Ecto neural progenitor cell (in vitro differentiated cells): Measurements from ENCODE around the gene IGSF21.

Experiments
- DNase-seq: peaks from one replicate; pipeline ENCODE4 v3.0.0-alpha.2; 2018; ENCODE audit warnings: low spot score

Gene IGSF21

DNA sequence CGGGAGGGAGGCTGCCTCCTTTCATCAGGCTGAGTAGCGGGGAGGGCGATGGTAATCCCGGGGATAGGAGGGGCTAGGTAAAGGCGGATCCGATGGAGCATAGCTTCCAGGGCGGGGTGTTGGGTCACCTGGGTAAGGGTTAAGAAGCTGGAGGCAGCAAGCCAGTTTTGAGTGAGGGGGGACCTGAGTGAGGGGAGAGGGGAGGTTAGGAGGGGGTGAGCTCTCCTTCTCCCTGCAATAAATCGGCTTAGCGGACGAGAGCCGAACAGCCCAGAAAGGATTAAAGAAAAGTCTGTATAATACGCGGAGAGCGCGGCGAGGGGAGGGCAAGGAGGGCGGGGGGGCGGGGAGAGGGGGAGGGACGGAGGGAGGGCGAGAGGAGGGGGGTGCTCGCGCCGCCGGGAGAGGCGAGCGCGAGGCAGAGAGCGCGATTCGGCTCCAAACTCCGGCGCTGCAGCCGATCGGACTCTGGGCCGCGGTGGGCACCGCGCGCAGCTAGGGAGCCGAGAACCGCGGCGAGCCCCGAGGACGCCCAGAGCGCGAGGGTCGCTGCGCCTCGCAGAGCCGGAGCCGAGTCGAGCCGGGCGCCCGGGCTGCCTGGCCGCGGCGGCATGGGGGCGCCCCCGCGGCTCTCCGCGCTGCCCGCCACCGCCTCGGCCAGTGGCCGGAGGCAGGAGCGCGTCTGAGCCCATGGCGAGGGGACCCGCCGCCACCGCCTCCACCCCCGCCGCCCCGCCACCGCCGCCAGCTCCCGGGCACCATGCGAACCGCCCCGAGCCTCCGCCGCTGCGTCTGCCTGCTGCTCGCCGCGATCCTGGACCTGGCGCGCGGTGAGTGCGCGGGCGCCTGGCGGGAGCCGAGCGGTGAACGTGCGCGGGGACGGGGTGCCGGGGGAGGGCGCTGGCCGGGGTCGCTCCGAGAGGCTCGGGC lies at the start of gene IGSF21:
IGSF21 (plus strand) TSS at position 430 of the 930 bp plus-strand sequence; CDS start at position 761, 331 bp downstream.
- peak; percentile 78 for DNase-seq

DNA sequence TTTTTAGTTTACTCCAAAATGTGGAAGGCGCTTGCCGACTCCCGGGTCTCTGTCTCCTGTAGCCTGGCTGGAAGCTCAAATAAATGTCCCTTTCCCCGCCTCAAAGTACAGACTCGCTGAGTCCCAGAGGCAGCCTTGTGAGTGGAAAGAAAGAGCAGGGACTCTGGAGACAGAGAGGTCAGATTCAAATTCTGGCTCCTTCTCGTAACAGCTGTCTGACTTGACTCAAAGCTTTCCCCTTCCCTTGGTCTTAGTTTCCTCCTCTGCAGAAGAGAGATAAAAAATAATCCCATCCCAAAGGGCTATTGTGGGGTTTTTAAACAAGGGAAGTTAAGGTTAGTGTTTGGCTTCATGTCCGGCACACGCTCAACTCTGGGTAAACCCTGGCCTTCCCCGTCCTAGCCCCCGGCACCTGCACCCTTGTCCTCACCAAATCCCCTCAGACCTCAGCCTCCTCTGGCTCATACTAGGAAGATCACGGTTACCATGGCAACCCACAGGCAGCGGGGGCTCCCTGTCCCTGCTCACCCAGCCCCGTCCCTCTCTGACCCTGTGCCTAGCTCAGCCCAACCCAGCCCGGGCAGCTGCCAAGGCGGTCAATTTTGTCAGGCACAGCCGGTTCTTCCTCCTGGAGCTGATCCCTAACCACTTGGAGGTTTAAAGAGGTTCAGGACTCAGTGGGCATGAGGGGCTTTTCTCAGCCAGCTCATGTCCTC lies 49.2 kb upstream of the IGSF21 start:
- DNase-seq, result peak; percentile 59

DNA sequence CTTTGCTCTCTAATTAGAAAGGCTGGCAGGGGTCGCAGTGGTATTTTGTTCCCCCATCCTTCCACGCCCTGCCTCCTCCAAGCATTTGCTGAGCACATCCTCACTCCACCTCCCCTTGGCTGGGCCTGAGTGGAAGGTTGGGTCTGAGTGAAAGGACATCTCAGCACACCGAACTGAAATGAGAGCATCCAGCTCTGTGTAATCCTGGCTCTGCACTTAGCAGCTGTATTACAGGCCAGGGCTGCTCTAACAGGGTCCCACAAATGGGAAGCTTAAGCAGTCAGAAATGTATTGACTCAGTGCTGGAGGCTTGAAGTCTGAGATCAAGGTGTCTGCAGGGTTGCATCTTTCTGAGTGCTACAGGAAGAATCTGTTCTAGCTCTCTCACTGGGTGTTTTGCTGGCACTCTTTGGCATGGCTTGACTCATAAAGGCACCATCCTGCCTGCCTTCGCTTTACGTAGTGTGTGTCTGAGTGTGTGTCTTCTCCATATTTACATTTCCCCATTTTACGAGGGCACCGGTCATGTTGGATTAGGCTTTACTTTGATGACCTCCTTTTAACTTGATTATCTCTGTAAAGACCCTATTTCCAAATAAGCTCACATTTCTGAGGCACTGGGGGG lies 48.5 kb upstream of the IGSF21 start:
- no peak for DNase-seq

- DNase-seq, result no peak
Observed at GRCh38 chr1:18060366-18060765, 47.2 kb upstream of the IGSF21 start.

DNA sequence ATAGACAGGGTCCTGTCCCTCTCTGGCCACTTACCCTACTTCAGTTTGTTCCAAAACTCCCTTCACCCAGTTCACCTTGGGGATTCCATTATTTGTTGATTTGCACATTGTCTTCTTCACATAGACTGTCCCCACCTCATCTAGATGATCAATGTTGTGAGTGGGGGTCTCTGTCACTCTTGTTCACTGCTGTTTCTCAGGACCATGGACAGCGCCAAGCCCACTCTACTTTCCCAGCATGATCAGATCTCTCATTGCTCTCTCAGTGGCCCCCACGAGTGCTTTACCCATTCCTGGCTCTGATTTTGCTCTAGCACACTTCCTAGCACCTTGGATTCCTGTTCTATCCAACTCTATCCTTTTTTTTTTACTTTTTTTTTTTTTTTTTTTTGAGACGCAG lies 45.4 kb upstream of the IGSF21 start:
- no peak for DNase-seq

DNA sequence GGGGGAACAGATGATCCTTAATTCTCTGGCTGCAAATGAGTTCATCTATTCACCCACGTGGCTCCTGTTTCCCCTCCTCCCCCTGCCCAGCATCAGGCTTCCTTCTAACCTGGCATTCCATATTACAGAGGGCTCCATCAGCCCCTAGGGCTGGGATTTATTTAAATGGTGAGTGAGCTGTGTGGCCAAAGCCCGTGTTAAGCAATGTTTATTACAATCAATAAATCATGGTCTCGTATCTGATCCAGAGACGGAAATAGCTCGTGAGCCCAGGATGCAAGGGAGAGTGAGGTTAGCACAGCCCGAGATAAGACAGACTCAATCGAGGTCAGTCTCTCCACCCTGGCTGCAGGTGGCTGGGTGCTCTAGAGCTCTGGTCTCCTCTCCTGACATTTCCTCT lies 43.1 kb upstream of the IGSF21 start:
- no peak for DNase-seq

- no peak for DNase-seq
Observed at GRCh38 chr1:18066576-18066975, 41.0 kb upstream of the IGSF21 start.

GRCh38 chr1:18069903-18070302 lies 37.7 kb upstream of the IGSF21 start:
- DNase-seq, result no peak

GRCh38 chr1:18072066-18072465 lies 35.5 kb upstream of the IGSF21 start:
- no peak for DNase-seq

DNA sequence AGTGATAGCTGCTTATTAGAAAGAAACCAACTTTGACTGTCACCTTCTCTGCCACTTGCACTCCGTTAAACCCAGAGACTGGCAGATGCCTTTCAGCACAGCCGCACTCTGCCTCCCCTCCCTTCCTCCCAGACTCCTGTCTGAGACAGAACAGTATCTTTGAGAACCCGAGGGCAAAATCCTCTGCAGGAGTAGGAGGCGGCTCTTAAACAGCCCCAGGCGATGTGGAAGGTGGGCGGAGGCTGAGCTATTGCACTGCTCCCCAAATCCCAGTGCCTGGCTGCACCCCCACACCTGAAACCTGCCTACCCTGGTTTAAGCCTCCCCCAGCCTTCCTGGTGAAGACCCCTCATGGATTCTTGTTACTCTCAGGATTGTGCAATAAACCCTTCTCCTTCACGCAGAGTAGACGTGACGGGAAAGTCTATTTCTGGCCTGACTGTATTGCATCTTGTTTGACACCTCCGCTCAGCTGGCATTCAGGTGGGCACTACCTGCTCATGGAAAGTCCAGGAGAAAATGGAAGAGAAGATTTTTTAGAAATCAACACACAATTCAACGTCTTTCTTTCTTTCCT lies 34.4 kb upstream of the IGSF21 start:
- no peak for DNase-seq

- DNase-seq, result no peak
Observed at GRCh38 chr1:18077657-18078215, 29.9 kb upstream of the IGSF21 start.

GRCh38 chr1:18079941-18080735 lies 27.5 kb upstream of the IGSF21 start:
- no peak for DNase-seq

DNA sequence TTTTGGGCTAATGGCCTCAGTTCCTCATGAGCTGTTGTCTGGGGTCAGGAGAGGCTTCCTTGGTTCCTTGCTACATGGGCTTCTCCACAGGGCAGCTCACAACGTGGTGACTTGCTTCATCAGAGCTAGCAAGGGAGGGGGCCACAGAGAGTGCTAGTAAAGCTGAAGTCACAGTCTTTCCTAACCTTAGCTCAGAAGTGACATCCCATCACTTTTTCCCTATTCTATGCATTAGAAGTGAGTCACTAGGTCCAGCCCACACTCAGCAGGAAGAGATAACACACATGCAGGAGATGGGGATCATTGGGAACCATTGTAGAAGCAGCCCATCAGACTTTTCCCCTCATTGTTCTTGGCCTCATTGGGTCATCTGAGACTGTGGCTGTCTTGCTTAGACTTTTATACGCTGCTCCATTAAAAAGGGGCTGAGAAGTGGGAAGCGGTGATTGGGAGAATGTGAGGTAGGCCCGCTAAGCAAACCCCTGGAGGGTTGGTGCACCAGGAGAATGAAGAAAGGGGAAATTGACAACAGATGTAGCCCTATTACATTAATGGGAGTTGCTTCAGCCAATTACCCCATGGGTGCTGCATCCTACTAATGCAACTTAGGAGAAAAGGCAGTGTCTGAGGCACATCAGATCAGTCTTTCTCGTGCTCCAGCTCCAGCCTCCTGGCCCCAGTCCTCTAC lies 22.1 kb upstream of the IGSF21 start:
- no peak for DNase-seq

- DNase-seq, result no peak
Observed at GRCh38 chr1:18088077-18088594, 19.5 kb upstream of the IGSF21 start.

GRCh38 chr1:18089488-18089887 lies 18.1 kb upstream of the IGSF21 start:
- DNase-seq, result no peak

- DNase-seq, result peak; percentile 76
Observed at GRCh38 chr1:18090636-18091035, 17.0 kb upstream of the IGSF21 start.

- no peak for DNase-seq
Observed at GRCh38 chr1:18091660-18092446, 15.7 kb upstream of the IGSF21 start.

- DNase-seq, result peak; percentile 73
Observed at GRCh38 chr1:18093193-18093592, 14.4 kb upstream of the IGSF21 start.

DNA sequence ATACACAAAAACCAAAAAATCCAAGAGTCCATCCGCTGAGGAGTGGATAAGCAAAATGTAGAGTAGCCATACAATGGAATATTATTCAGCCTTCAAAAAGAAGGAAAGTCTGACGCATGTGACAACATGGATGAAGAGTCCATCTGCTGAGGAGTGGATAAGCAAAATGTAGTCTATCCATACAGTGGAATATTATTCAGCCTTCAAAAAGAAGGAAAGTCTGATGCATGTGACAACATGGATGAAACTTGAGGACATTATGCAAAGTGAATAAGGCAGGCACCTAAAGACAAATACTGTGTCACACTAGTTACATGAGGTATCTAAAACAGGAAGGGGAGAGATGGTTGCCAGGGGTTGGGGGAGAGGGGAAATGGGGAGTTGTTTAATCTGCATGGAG lies 14.0 kb upstream of the IGSF21 start:
- no peak for DNase-seq

- no peak for DNase-seq
Observed at GRCh38 chr1:18094096-18094495, 13.5 kb upstream of the IGSF21 start.
